Measurements from ENCODE around the gene STPG1.

Gene STPG1

GRCh38 chr1:24426744-24427544 lies 13.4 kb upstream of the STPG1 start:
- DNase-seq, result no peak

- DNase-seq, result no peak
Observed at GRCh38 chr1:24425922-24426321, 12.3 kb upstream of the STPG1 start.

- DNase-seq, result no peak
Observed at GRCh38 chr1:24425441-24425840, 11.9 kb upstream of the STPG1 start.

GRCh38 chr1:24424990-24425389 lies 11.4 kb upstream of the STPG1 start:
- DNase-seq, result no peak

- DNase-seq, result no peak
Observed at GRCh38 chr1:24424207-24424606, 10.6 kb upstream of the STPG1 start.

- no peak for DNase-seq
Observed at GRCh38 chr1:24421502-24421901, 7.9 kb upstream of the STPG1 start.

GRCh38 chr1:24420547-24420946 lies 7.0 kb upstream of the STPG1 start:
- DNase-seq, result no peak

GRCh38 chr1:24418898-24419628 lies 5.5 kb upstream of the STPG1 start:
- DNase-seq, result no peak

GRCh38 chr1:24417681-24418080 lies 4.1 kb upstream of the STPG1 start:
- no peak for DNase-seq

GRCh38 chr1:24416666-24417391 lies 3.2 kb upstream of the STPG1 start:
- no peak for DNase-seq

- peak; percentile 83 for DNase-seq
Observed at GRCh38 chr1:24415910-24416665, 2.5 kb upstream of the STPG1 start.

GRCh38 chr1:24415334-24415909 lies 1.8 kb upstream of the STPG1 start, which contains the start of gene NIPAL3:
Gene NIPAL3 (plus strand): TSS chr1:24415802. CDS start chr1:24419548, 3,746 bp downstream.
- DNase-seq, result peak; percentile 83

GRCh38 chr1:24414775-24415333 lies 1.3 kb upstream of the STPG1 start:
- no peak for DNase-seq

- no peak for DNase-seq
Observed at GRCh38 chr1:24412408-24412807, 1.2 kb downstream of the STPG1 start.

- no peak for DNase-seq
Observed at GRCh38 chr1:24411963-24412362, 1.6 kb downstream of the STPG1 start.

GRCh38 chr1:24410750-24411149 lies 2.8 kb downstream of the STPG1 start:
- no peak for DNase-seq

GRCh38 chr1:24409535-24409934 lies 4.0 kb downstream of the STPG1 start:
- no peak for DNase-seq

GRCh38 chr1:24406788-24407187 lies 6.8 kb downstream of the STPG1 start:
- no peak for DNase-seq

- no peak for DNase-seq
Observed at GRCh38 chr1:24403806-24404205, 9.8 kb downstream of the STPG1 start.

- DNase-seq, result no peak
Observed at GRCh38 chr1:24400065-24400464, 13.5 kb downstream of the STPG1 start.

- no peak for DNase-seq
Observed at GRCh38 chr1:24393892-24394291, 19.7 kb downstream of the STPG1 start.
